ENCODE data around the gene ESPN.
"Not testable (repeated sequence)": the region's sequence is repeated elsewhere in the genome, so short reads cannot be mapped to it uniquely, and the experiment has no call there.

Gene ESPN

GRCh38 chr1:6427441-6428390 lies 3.1 kb downstream of the ESPN start:
- no peak for DNase-seq (ENCODE audit: low read depth in 2 of 2)

- not testable (repeated sequence) for DNase-seq (ENCODE audit: low read depth in 2 of 2)
Observed at GRCh38 chr1:6428453-6428852, 3.9 kb downstream of the ESPN start.

- DNase-seq (ENCODE audit: low read depth in 2 of 2) = not testable (repeated sequence)
Observed at GRCh38 chr1:6429660-6430411, 5.3 kb downstream of the ESPN start.

GRCh38 chr1:6431645-6432579 lies 7.3 kb downstream of the ESPN start:
- not testable (repeated sequence) for DNase-seq (ENCODE audit: low read depth in 2 of 2)

- no peak for DNase-seq (ENCODE audit: low read depth in 2 of 2)
Observed at GRCh38 chr1:6434186-6434585, 9.6 kb downstream of the ESPN start.

GRCh38 chr1:6435129-6435528 lies 10.6 kb downstream of the ESPN start:
- no peak for DNase-seq (ENCODE audit: low read depth in 2 of 2)

- no peak for DNase-seq (ENCODE audit: low read depth in 2 of 2)
Observed at GRCh38 chr1:6435547-6435946, 11.0 kb downstream of the ESPN start.

GRCh38 chr1:6436277-6436676 lies 11.7 kb downstream of the ESPN start:
- DNase-seq (ENCODE audit: low read depth in 2 of 2) = not testable (repeated sequence)

- DNase-seq (ENCODE audit: low read depth in 2 of 2) = not testable (repeated sequence)
Observed at GRCh38 chr1:6437012-6437700, 12.6 kb downstream of the ESPN start.

GRCh38 chr1:6438047-6438525 lies 13.5 kb downstream of the ESPN start:
- peak; percentile 52 to 54 for DNase-seq (ENCODE audit: low read depth in 2 of 2)

- peak in 1 of 2 donors; percentile 71 for DNase-seq (ENCODE audit: low read depth in 2 of 2)
Observed at GRCh38 chr1:6440198-6441126, 15.9 kb downstream of the ESPN start.

- DNase-seq (ENCODE audit: low read depth in 2 of 2) = no peak
Observed at GRCh38 chr1:6441586-6441985, 17.0 kb downstream of the ESPN start.

- no peak for DNase-seq (ENCODE audit: low read depth in 2 of 2)
Observed at GRCh38 chr1:6443339-6444115, 19.0 kb downstream of the ESPN start.

- no peak for DNase-seq (ENCODE audit: low read depth in 2 of 2)
Observed at GRCh38 chr1:6444377-6444776, 19.8 kb downstream of the ESPN start.

GRCh38 chr1:6445062-6445763 lies 20.6 kb downstream of the ESPN start:
- no peak for DNase-seq (ENCODE audit: low read depth in 2 of 2)

- not testable (repeated sequence) for DNase-seq (ENCODE audit: low read depth in 2 of 2)
Observed at GRCh38 chr1:6445929-6446328, 21.4 kb downstream of the ESPN start.

- no peak for DNase-seq (ENCODE audit: low read depth in 2 of 2)
Observed at GRCh38 chr1:6446665-6447015, 22.1 kb downstream of the ESPN start.
